ENCODE measurements around the gene SF1. TPM values are rescaled to one million over a fixed set of nuclear protein-coding genes. Genes with fewer than 3 reads are reported as not detected.
A peak's percentile ranks its signal among the peaks of the same experiment; 100 is the strongest.

SF1 gene
- total RNA-seq, 1 donor from 2014 or later: 183 TPM

GRCh38 chr11:64758330-64759079 lies 19.8 kb downstream of the SF1 start:
- peaks cover 29% of the 10 kb centered on the region for H3K4me1 Mint-ChIP-seq (ENCODE audit: low read depth)
- peak; percentile 77 for DNase-seq (ENCODE audit: low spot score)
- peaks cover 9% of the 10 kb centered on the region for H3K36me3 Mint-ChIP-seq (ENCODE audit: low read depth)
- no peak for TF ChIP-seq CTCF (IDR thresholded peaks at IDR 0.05)
- H3K27ac Mint-ChIP-seq (ENCODE audit: unreplicated experiment): no peak overlapping the region
- no peak overlapping the region for H3K4me3 Mint-ChIP-seq (ENCODE audit: unreplicated experiment)
- no peaks in the 10 kb centered on the region for H3K27me3 Mint-ChIP-seq (ENCODE audit: low read depth)
- H3K9me3 Mint-ChIP-seq (ENCODE audit: low read depth): no peaks in the 10 kb centered on the region

GRCh38 chr11:64757549-64758329 lies 20.6 kb downstream of the SF1 start:
- Mint-ChIP-seq H3K9me3 (ENCODE audit: low read depth) (no peaks in the 10 kb centered on the region), H3K4me1 (ENCODE audit: low read depth) (peaks cover 24% of the 10 kb centered on the region), H3K27me3 (ENCODE audit: low read depth) (no peaks in the 10 kb centered on the region), H3K27ac (ENCODE audit: unreplicated experiment) (no peak overlapping the region), H3K36me3 (ENCODE audit: low read depth) (peaks cover 5% of the 10 kb centered on the region), H3K4me3 (ENCODE audit: unreplicated experiment) (no peak overlapping the region)
- no peak for TF ChIP-seq CTCF (IDR thresholded peaks at IDR 0.05)
- DNase-seq (ENCODE audit: low spot score): peak; percentile 75

GRCh38 chr11:64755681-64756361 lies 22.5 kb downstream of the SF1 start:
- no peaks in the 10 kb centered on the region for H3K36me3 Mint-ChIP-seq (ENCODE audit: low read depth)
- H3K4me3 Mint-ChIP-seq (ENCODE audit: unreplicated experiment): no peak overlapping the region
- H3K4me1 Mint-ChIP-seq (ENCODE audit: low read depth): peaks cover 16% of the 10 kb centered on the region
- peak; percentile 74 for DNase-seq (ENCODE audit: low spot score)
- TF ChIP-seq CTCF (IDR thresholded peaks at IDR 0.05): no peak
- no peaks in the 10 kb centered on the region for H3K27me3 Mint-ChIP-seq (ENCODE audit: low read depth)
- H3K9me3 Mint-ChIP-seq (ENCODE audit: low read depth): no peaks in the 10 kb centered on the region
- no peak overlapping the region for H3K27ac Mint-ChIP-seq (ENCODE audit: unreplicated experiment)

- Mint-ChIP-seq H3K36me3 (ENCODE audit: low read depth) (no peaks in the 10 kb centered on the region), H3K4me3 (ENCODE audit: unreplicated experiment) (no peak overlapping the region), H3K4me1 (ENCODE audit: low read depth) (peaks cover 9% of the 10 kb centered on the region), H3K27ac (ENCODE audit: unreplicated experiment) (no peak overlapping the region), H3K9me3 (ENCODE audit: low read depth) (no peaks in the 10 kb centered on the region), H3K27me3 (ENCODE audit: low read depth) (no peaks in the 10 kb centered on the region)
- no peak for TF ChIP-seq CTCF (IDR thresholded peaks at IDR 0.05)
- peak; percentile 73 for DNase-seq (ENCODE audit: low spot score)
Measured at GRCh38 chr11:64754919-64755662, 23.3 kb downstream of the SF1 start.

Data from chondrocyte (in vitro differentiated cells).